Panc1 (cell line): ENCODE results near the gene MAB21L3. TPM values are rescaled to one million over a fixed set of nuclear protein-coding genes. Genes with fewer than 3 reads are reported as not detected.

Source experiments
- ATAC-seq: fragments of 200-7000 bp; cut with Tn5 transposase; 2 replicates; pipeline ENCODE4 v1.9.1; 2020; ENCODE audit warnings: mild to moderate bottlenecking, moderate library complexity
- BruUV-seq: library from RNA; stranded (reverse); fragments of 400-500 nt; replicated peaks from 2 replicates; lab custom pipeline; 2021; lab: Mats Ljungman, UMichigan
- CTCF ChIA-PET: fragments of 300-600 bp; sonication (Branson Sonifier 250); formaldehyde crosslinking; loops from one replicate; lab custom pipeline; 2022; ENCODE audit warnings: antibody characterized with exemption; lab: Charles Lee
- POLR2A ChIA-PET: fragments of 300-600 bp; sonication (Branson Sonifier 250); formaldehyde crosslinking; loops from one replicate; lab custom pipeline; 2022; ENCODE audit warnings: antibody characterized with exemption; lab: Charles Lee
- DNase-seq: peaks from one replicate; pipeline ENCODE4 v3.0.0-alpha.2; 2010; ENCODE audit warnings: low read depth, low spot score
- H3K27ac ChIP-seq: 2 replicates; pipeline ENCODE4 v1.5.1; 2011; ENCODE audit warnings: mild to moderate bottlenecking, low read length, inconsistent platforms
- H3K27me3 ChIP-seq: fragments of 200-500 bp; sonication (Bioruptor generic); 2 replicates; pipeline ENCODE4 v1.6.0; 2014; ENCODE audit warnings: low read length, inconsistent platforms; ENCODE audit not compliant: control insufficient read depth, insufficient read depth
- H3K36me3 ChIP-seq: fragments of 200-500 bp; sonication (Bioruptor generic); 2 replicates; pipeline ENCODE4 v1.5.1; 2014; ENCODE audit warnings: inconsistent platforms, mild to moderate bottlenecking, low read length, moderate library complexity; ENCODE audit not compliant: control insufficient read depth, insufficient read depth
- H3K4me1 ChIP-seq: 2 replicates; pipeline ENCODE4 v1.5.1; 2011; ENCODE audit warnings: inconsistent platforms, mild to moderate bottlenecking, low read length, moderate library complexity; ENCODE audit not compliant: control insufficient read depth, insufficient read depth
- H3K4me3 ChIP-seq, 2 experiments: 2 replicates each; pipeline ENCODE4 v1.5.1; 2011 to 2012; ENCODE audit warnings: low read depth in 2 of 2, low read length in 2 of 2, mild to moderate bottlenecking in 2 of 2, inconsistent platforms in 1 of 2, moderate library complexity in 1 of 2
- H3K9me3 ChIP-seq: fragments of 200-500 bp; sonication (Bioruptor generic); 2 replicates; pipeline ENCODE4 v1.5.1; 2014; ENCODE audit warnings: low read depth, mild to moderate bottlenecking, inconsistent platforms, low read length, moderate library complexity; ENCODE audit not compliant: control insufficient read depth, insufficient read depth
- POLR2AphosphoS5 ChIP-seq: IDR thresholded peaks from 2 replicates; pipeline ENCODE4 v1.6.1; 2012; ENCODE audit warnings: mild to moderate bottlenecking, low read depth, low read length, moderate library complexity
- SIN3A ChIP-seq: IDR thresholded peaks from 2 replicates; pipeline ENCODE4 v1.6.1; 2012; ENCODE audit warnings: low read depth, mild to moderate bottlenecking, low read length, moderate library complexity, borderline replicate concordance; ENCODE audit not compliant: insufficient read depth
- TCF7L2 ChIP-seq: IDR thresholded peaks from 2 replicates; pipeline ENCODE4 v1.6.1; 2011; ENCODE audit warnings: mild to moderate bottlenecking, low read depth, low read length, inconsistent platforms
- in situ Hi-C: cut with HindIII; loops from 2 replicates; pipeline ENCODE4 v1.10.0; 2016; ENCODE audit warnings: low sequenced_read_pairs, low pct_unique_long_range_greater_than_20kb
- intact Hi-C: fragments of 100-400 bp; cut with micrococcal nuclease; formaldehyde crosslinking; loops from one replicate; pipeline ENCODE4 v1.10.0; 2022; ENCODE audit not compliant: unreplicated experiment
- total RNA-seq: library from RNA; stranded (reverse); gene quantifications from one replicate; pipeline ENCODE4 v1.2.1, GENCODE V29; 2021; ENCODE audit not compliant: unreplicated experiment
- TF ChIP-seq, protein P1 (sequence below), 2 experiments: IDR thresholded peaks; 2 replicates each; pipeline ENCODE4 v1.6.1; 2011 to 2012; ENCODE audit warnings: low read depth in 2 of 2, control low read depth in 1 of 2, low read length in 1 of 2, mild to moderate bottlenecking in 1 of 2, moderate library complexity in 1 of 2; ENCODE audit not compliant: insufficient read depth in 1 of 2
- TF ChIP-seq, protein P2 (sequence below): fragments of 450-650 bp; IDR thresholded peaks from 2 replicates; pipeline ENCODE4 v1.5.1; 2017; ENCODE audit warnings: mild to moderate bottlenecking

Gene MAB21L3
- total RNA-seq, 1 experiment from 2014 or later: not detected

DNA sequence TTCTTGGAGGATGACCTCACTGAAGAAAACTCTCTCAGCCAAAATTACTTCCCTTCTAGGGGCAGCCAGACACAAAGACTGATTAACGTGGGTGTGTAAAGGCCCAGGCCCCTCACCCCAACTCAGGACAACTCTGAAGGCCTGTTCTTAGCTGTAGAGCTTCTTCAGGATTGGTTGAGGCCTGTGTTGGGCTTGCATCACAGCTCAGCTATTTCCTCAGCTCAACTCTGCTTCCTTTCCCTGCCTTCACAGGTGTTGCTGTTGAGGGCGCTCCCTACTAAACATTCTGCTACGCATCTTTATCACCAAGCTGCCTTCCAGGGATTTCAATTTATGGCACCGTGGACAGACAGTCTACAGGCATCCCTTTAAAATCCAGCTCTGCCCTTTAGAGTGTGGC, 36.8 kb downstream of the MAB21L3 start:
- POLR2A ChIA-PET: no interaction called here
- ATAC-seq: no peak

DNA sequence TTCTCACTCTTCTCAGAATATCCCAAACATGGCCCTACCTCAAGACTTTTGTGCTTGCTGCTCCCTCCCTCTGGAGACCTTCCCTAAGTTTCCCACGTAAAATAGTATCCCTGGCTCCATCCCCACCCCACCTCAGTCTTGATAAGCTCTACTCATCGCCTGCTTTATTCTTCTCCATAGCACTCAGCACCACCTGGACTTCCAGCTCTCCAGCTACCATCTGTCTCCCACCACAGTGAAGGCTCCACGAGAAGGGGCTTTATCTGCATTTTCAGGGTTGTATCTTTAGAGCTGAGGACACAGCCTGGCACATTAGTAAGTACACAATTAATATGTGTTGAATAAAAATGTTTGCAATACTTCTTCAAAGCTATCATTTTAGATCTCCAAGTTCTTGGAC, 37.8 kb downstream of the MAB21L3 start:
- H3K4me3 ChIP-seq: no peak overlapping the region
- intact Hi-C loops: no loop called here
- in situ Hi-C loops: no loop called here
- no TSS peak for BruUV-seq
- TF ChIP-seq, protein P1, sequence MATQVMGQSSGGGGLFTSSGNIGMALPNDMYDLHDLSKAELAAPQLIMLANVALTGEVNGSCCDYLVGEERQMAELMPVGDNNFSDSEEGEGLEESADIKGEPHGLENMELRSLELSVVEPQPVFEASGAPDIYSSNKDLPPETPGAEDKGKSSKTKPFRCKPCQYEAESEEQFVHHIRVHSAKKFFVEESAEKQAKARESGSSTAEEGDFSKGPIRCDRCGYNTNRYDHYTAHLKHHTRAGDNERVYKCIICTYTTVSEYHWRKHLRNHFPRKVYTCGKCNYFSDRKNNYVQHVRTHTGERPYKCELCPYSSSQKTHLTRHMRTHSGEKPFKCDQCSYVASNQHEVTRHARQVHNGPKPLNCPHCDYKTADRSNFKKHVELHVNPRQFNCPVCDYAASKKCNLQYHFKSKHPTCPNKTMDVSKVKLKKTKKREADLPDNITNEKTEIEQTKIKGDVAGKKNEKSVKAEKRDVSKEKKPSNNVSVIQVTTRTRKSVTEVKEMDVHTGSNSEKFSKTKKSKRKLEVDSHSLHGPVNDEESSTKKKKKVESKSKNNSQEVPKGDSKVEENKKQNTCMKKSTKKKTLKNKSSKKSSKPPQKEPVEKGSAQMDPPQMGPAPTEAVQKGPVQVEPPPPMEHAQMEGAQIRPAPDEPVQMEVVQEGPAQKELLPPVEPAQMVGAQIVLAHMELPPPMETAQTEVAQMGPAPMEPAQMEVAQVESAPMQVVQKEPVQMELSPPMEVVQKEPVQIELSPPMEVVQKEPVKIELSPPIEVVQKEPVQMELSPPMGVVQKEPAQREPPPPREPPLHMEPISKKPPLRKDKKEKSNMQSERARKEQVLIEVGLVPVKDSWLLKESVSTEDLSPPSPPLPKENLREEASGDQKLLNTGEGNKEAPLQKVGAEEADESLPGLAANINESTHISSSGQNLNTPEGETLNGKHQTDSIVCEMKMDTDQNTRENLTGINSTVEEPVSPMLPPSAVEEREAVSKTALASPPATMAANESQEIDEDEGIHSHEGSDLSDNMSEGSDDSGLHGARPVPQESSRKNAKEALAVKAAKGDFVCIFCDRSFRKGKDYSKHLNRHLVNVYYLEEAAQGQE (IDR thresholded peaks at IDR 0.05; ENCODE audit: insufficient read depth in 1 of 2, low read depth in 2 of 2, low read length in 1 of 2): no peak
- TF ChIP-seq TCF7L2: no peak
- ATAC-seq (no peak), DNase-seq (no peak)
- H3K9me3 ChIP-seq: no peaks in the 10 kb centered on the region
- H3K27me3 ChIP-seq: no peaks in the 10 kb centered on the region
- H3K27ac ChIP-seq: no peak overlapping the region
- H3K36me3 ChIP-seq: no peaks in the 10 kb centered on the region
- no peaks in the 10 kb centered on the region for H3K4me1 ChIP-seq
- ChIA-PET CTCF (interaction anchor here (1.0 kb wide), 1 partner anchor 350 kb away, joined by 5 read pairs; no protein-coding TSS in a partner anchor), POLR2A (interaction anchor here (0.6 kb wide), 1 partner anchor 48 kb away, joined by 3 read pairs; no protein-coding TSS in a partner anchor)

More for the DNA sequence above, 36.8 kb downstream of the MAB21L3 start:
- Histone ChIP-seq H3K9me3 (no peaks in the 10 kb centered on the region), H3K27me3 (no peaks in the 10 kb centered on the region), H3K27ac (no peak overlapping the region), H3K4me3 (no peak overlapping the region), H3K36me3 (no peaks in the 10 kb centered on the region), H3K4me1 (no peaks in the 10 kb centered on the region)
- no peak for DNase-seq
- TF ChIP-seq, protein P2, sequence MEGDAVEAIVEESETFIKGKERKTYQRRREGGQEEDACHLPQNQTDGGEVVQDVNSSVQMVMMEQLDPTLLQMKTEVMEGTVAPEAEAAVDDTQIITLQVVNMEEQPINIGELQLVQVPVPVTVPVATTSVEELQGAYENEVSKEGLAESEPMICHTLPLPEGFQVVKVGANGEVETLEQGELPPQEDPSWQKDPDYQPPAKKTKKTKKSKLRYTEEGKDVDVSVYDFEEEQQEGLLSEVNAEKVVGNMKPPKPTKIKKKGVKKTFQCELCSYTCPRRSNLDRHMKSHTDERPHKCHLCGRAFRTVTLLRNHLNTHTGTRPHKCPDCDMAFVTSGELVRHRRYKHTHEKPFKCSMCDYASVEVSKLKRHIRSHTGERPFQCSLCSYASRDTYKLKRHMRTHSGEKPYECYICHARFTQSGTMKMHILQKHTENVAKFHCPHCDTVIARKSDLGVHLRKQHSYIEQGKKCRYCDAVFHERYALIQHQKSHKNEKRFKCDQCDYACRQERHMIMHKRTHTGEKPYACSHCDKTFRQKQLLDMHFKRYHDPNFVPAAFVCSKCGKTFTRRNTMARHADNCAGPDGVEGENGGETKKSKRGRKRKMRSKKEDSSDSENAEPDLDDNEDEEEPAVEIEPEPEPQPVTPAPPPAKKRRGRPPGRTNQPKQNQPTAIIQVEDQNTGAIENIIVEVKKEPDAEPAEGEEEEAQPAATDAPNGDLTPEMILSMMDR: no peak
- no peak for TF ChIP-seq TCF7L2
- TF ChIP-seq SIN3A: no peak
- TF ChIP-seq POLR2AphosphoS5: no peak
- TF ChIP-seq, protein P1 (IDR thresholded peaks at IDR 0.05; ENCODE audit: insufficient read depth in 1 of 2, low read depth in 2 of 2, low read length in 1 of 2): no peak
- CTCF ChIA-PET: interaction anchor here (1.4 kb wide), 1 partner anchor 338 kb away, joined by 3 read pairs; no protein-coding TSS in a partner anchor
- no TSS peak for BruUV-seq
- in situ Hi-C loops: no loop called here
- intact Hi-C loops: no loop called here
